Activated CD4-positive, alpha-beta T cell treated with anti-CD3 and anti-CD28 coated beads, Interleukin-2, Interleukin-6, amounts not matched to agents 100 ng/mL and 50 ng/mL, durations not matched to agents 16 hours and 8 hours (primary cell): ENCODE results near the gene ARHGAP31.
"Not testable (repeated sequence)": the region's sequence is repeated elsewhere in the genome, so short reads cannot be mapped to it uniquely, and the experiment has no call there.

Experiments used
- DNase-seq: peaks from one replicate; pipeline ENCODE4 v3.0.0-alpha.2; 2020

ARHGAP31 gene

GRCh38 chr3:119293871-119294695 lies at the start of gene ARHGAP31:
TSS of gene ARHGAP31 (plus strand) at chr3:119294383. CDS start at chr3:119294905, 522 bp downstream.
- peak; percentile 90 for DNase-seq

GRCh38 chr3:119245778-119246177 lies 48.4 kb upstream of the ARHGAP31 start:
- no peak for DNase-seq

- DNase-seq, result no peak
These were observed 39.0 kb upstream of the ARHGAP31 start for GRCh38 chr3:119255214-119255613.

GRCh38 chr3:119257111-119257510 lies 37.1 kb upstream of the ARHGAP31 start:
- DNase-seq, result no peak

GRCh38 chr3:119257654-119258410 lies 36.4 kb upstream of the ARHGAP31 start:
- DNase-seq, result no peak

- DNase-seq, result no peak
These were observed 35.3 kb upstream of the ARHGAP31 start for GRCh38 chr3:119258915-119259314.

- no peak for DNase-seq
These were observed 34.4 kb upstream of the ARHGAP31 start for GRCh38 chr3:119259821-119260220.

GRCh38 chr3:119261055-119261454 lies 33.1 kb upstream of the ARHGAP31 start:
- no peak for DNase-seq

- not testable (repeated sequence) for DNase-seq
These were observed 24.0 kb upstream of the ARHGAP31 start for GRCh38 chr3:119270212-119270611.

- DNase-seq, result no peak
These were observed 17.5 kb upstream of the ARHGAP31 start for GRCh38 chr3:119276680-119277079.

GRCh38 chr3:119279101-119279554 lies 15.1 kb upstream of the ARHGAP31 start:
- no peak for DNase-seq

- DNase-seq, result no peak
These were observed 14.5 kb upstream of the ARHGAP31 start for GRCh38 chr3:119279584-119280243.

- DNase-seq, result no peak
These were observed 5.3 kb upstream of the ARHGAP31 start for GRCh38 chr3:119288669-119289403.

GRCh38 chr3:119289404-119289770 lies 4.8 kb upstream of the ARHGAP31 start:
- DNase-seq, result no peak

- no peak for DNase-seq
These were observed 3.6 kb upstream of the ARHGAP31 start for GRCh38 chr3:119290613-119291012.

- DNase-seq, result no peak
These were observed 3.0 kb upstream of the ARHGAP31 start for GRCh38 chr3:119291062-119291700.

GRCh38 chr3:119292666-119293065 lies 1.5 kb upstream of the ARHGAP31 start:
- DNase-seq, result peak; percentile 21

- DNase-seq, result no peak
These were observed 895 bp upstream of the ARHGAP31 start for GRCh38 chr3:119293105-119293870.

- DNase-seq, result peak; percentile 63
These were observed 801 bp downstream of the ARHGAP31 start for GRCh38 chr3:119294696-119295671.
